Endometrial microvascular endothelial cells (primary cell): ENCODE measurements around the gene RNF181. TPM values are rescaled to one million over a fixed set of nuclear protein-coding genes. Genes with fewer than 3 reads are reported as not detected.
"Not testable (repeated sequence)": the region's sequence is repeated elsewhere in the genome, so short reads cannot be mapped to it uniquely, and the experiment has no call there.

Source experiments
- in situ Hi-C: cut with HindIII; loops from 2 replicates; pipeline ENCODE4 v1.10.0; 2017; ENCODE audit warnings: low sequenced_read_pairs, low pct_unique_long_range_greater_than_20kb; ENCODE audit errors: inconsistent ontology term
- total RNA-seq: library from RNA; depleted of rRNA; stranded (reverse); fragments of >200 nt; gene quantifications from one replicate; pipeline ENCODE4 v1.2.3, GENCODE V29; 2015; ENCODE audit errors: inconsistent ontology term

RNF181 gene
- total RNA-seq, 1 donor from 2014 or later, result 174 TPM

DNA sequence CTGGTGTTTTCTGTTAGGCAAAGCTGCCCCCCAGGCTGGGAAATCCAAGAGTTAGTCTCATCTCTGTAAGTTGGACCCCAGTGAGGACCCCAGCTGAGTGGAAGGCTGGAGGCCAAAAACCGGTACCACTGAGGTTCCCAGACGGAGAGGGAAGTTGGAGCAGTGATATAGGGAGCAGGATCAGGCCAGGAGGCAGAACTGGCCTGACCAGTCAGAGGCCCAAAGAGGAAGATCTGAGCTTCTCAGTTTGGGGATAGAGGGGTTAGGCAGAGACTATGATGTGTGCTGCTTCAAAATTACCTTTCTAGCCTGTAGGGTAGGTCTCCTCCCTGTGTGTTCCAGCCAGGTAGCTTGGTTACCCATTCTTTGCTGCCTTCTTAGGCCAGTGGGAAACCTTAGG is 4.6 kb upstream of the RNF181 start:
- in situ Hi-C loops, result no loop called here

DNA sequence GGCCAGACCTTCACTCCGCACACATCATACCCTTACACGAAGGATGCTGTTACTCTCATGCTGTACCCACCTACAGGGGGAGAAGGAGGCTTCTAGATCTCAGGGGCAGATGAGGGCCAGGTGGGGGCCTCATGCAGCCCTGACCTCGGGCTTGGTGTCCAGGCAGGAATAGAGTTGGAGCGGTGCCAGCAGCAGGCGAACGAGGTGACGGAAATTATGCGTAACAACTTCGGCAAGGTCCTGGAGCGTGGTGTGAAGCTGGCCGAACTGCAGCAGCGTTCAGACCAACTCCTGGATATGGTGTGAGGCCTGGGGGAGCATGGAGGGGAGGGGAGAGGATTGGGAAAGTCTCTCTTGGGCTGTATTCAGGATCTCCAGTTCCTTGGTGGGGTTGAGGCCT is 4.0 kb upstream of the RNF181 start:
- in situ Hi-C loops, result no loop called here

DNA sequence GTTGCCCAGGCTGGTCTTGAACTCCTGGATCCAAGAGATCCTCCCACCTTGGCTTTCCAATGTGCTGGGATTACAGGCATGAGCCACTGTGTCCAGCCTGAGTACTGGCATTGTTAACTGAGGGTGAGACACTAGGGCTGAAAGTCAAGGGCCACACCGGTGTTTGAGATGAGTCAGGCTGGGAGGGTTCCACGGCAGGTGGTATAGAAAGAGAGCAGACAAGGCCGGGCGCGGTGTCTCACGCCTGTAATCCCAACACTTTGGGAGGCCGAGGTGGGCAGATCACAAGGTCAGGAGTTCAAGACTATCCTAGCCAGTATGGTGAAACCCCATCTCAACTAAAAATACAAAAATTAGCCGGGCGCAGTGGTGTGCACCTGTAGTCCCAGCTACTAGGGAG is 3.2 kb upstream of the RNF181 start:
- in situ Hi-C loops, result not testable (repeated sequence)

DNA sequence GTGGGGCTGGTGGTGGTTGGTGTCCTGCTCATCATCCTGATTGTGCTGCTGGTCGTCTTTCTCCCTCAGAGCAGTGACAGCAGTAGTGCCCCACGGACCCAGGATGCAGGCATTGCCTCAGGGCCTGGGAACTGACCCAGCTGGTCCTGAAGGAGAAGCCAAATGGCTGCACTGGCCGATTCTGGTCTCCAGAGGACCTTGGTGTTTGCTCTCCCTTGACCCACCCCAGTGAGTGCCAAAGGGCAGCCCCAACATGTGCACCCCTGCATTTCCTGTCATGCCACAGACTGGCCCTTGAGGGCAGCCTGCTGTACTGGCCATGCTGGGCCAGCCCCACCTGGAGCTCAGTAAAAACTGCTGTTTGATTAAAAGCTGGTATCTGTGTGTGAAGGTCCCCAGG is 2.5 kb upstream of the RNF181 start:
- in situ Hi-C loops, result no loop called here

DNA sequence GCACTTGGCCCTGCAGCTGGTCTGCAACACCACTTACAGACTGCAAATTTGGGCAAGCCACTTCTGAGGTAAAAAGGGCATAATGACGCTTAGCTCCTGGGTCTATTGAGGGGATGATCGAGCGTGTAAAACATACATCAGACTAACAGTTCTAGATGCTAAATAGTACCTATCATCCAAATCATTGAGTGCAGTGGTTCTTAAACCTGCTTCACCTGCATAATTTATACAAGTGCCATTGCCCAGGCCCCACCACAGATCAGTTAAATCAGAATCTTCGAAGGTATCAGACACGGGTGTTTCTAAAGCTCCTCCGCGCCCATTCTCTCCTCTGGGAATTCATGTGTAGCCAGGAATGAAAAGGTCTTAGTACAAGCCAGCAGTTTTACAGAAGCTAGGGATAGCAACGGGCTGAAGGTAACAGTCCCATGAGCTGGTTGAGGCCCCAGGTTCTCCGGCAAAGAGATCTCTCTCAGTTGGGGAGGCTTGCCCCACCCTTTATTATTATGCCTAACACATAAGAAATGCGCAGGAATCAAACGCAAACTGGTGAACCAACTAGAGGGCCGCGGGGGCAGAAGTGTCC is 737 bp upstream of the RNF181 start:
- in situ Hi-C loops, result no loop called here

DNA sequence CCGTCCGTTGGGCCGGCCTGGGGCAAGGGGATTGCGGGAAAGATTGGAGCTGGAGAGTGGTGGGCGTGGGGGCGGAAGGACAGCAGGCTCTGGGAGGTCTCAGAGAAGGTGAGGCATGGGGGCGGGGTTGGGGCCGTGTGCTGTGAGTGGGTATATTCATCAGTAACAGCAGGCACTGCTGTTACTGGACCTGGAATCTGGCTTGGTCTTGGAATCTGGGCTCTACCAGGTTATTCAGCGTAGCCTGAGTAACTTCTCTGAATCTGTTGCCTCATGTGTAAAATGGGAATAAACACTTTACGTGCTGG is 435 bp downstream of the RNF181 start:
- in situ Hi-C loops, result no loop called here

DNA sequence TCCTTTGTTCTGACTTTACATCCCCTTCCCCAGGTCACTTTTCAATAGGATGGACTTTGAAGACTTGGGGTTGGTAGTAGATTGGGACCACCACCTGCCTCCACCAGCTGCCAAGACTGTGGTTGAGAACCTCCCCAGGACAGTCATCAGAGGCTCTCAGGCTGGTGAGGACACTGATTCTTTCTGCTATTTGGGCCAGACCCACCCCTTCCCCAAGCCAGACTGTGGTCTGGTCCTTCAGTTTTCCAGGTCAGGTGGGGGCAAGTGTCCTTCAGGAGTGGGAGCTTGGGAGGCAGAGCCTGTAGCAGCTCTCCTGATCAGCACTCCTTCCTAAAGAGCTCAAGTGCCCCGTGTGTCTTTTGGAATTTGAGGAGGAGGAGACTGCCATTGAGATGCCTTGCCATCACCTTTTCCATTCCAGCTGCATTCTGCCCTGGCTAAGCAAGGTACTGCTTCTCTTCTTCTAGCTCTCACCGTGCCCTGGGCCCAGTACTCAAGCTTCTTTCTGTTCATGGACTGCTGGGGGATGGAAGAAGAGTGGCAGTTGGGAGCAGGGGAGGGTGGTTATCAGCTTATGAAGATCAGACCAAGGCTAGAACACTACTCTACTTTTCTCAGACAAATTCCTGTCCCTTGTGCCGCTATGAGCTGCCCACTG is 1.1 kb downstream of the RNF181 start:
- in situ Hi-C loops, result no loop called here

DNA sequence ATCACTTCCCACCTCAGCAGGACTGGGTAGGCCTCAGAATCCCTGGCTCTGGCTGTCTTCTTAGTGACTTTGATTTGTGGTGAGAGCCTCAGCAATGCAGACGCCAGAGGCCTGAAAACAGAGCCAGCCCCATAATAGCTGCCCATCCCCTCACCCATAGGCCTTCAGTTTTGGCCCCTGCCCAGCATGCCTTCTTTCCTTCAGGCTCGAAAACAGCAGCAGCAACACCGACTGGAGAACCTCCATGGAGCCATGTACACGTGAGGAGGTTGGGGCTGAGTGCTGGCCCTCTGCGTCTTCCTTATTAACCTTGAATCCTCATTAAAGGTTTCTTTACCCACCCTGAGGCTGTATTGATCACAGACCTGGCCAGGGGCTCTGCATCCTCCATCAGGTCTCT is 1.7 kb downstream of the RNF181 start:
- in situ Hi-C loops, result no loop called here

DNA sequence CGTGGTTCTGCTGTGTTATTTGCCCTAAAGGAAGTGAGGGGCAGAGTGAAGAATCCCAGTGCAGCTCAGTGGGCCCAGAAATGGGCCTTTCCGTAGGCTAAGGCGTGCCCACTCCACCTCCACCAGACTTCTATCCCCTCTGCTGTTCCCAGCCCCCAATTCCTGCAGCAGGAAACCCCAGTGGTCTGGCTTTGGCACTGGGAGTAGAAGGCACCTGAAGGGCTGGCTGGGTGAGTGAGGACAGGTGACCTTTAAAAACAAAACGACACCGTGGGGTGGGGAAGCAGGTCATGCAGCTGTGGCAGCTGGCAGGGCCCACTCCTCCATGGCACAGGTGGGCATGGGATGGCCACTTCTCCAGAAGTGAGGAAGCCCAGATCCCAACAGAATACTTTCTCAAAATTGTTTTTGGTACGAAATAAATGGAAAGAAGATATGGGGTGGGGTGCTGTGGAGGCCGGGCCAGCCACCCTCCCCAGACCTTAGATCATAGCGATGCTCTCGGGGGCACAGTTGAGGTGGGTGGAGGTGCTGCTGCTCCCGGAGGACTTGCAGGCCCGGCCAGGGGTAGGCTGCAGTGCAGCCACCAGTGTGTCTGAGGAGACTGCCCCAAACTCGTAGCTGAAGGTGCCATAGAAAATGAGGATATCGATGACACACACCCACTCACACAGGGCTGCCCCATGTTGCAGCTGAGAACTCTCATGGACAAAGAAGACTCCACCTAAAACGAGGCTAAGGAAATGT is 3.2 kb downstream of the RNF181 start:
- in situ Hi-C loops, result no loop called here

DNA sequence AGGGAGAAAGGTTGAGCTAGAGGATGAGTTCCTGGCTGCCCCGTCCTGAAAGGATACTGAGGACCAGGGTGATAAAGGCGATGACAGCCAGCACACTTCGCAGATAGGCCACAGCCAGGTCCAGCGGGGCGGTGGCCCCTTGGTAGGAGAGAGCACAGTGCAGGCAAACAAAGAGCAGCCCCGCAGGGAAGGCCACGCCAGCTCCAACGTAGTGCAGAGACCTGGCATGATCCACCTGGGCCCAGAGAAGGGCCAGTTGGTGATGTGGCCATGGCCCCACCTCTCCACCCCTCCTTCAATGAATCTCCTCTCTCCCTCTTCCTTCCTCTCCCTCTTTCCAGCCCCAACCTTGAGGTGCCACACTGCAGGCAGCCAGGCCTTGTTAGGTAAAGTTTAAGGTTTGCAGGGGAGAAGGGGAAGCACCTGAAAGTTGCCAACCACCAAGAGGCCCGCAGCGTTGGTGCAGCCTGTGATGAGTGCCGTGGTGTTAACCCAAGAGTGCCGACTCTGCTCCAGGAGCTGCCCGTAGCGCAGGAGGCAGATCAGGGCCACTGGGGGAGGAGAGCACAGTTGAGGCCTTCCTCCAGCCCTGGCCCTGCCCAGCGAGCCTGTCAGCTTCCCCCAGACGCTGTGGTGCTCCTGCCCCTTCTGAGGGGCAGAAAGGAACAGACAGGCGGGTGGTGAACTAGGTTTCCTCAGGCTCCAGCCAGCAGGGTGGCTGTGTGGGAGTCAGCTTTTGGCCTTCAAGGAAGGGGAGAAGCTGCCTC is 4.1 kb downstream of the RNF181 start:
- in situ Hi-C loops, result no loop called here

DNA sequence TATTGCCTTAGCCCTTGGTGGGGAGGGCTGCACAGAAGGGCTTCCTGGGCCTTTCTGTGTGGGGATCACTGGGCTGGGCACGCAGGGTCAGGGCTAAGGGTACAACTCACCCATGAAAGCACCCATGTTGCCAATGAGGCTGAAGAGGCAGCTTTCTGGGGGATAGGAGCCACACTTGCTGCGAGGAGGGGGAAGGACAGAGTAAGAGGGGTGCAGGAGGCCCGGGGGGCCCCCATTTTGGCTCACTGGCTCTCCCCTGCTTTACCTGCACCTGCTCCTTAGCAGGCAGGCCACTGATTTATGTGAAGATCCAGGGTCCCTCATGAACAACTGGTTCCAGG is 4.7 kb downstream of the RNF181 start:
- in situ Hi-C loops, result no loop called here

DNA sequence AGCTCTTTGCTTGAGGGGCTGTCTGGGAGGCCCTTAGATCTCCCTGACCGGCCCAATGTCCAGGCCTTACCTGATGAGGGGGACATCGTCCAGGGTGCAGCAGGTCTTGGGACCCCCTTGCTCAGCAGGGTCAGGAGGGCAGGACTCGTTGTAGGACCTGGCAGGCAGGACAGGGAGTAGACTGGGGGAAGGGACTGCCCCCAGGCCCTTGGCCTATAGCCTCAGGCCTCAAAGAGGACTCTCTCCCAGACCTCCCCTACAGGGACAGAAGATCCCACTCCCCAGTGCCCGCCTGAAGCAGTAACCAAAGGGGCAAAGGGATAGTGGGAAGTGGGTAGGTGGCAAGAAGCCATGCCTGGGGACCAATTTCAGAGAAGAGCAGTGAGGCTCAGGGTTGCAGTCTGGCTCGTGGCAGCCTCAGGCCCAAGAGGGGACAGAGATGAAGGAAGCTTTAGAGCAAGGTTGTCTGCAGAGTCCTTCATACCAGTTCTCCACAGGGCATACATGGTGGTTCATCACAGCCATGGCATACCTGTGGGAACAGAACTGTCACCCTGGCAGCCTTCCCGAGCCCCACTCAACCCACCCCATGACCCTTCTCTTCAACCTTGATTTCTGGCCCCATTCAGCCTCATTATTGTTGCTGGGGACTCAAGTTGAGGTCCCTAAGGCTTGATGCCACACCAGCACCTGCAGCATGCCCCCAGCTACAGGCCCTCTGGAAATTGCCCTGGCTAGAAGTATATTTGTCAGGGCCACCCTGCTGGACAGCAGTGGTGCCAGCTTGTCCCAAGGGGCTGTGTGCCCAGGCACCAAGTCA is 5.6 kb downstream of the RNF181 start:
- in situ Hi-C loops, result no loop called here

DNA sequence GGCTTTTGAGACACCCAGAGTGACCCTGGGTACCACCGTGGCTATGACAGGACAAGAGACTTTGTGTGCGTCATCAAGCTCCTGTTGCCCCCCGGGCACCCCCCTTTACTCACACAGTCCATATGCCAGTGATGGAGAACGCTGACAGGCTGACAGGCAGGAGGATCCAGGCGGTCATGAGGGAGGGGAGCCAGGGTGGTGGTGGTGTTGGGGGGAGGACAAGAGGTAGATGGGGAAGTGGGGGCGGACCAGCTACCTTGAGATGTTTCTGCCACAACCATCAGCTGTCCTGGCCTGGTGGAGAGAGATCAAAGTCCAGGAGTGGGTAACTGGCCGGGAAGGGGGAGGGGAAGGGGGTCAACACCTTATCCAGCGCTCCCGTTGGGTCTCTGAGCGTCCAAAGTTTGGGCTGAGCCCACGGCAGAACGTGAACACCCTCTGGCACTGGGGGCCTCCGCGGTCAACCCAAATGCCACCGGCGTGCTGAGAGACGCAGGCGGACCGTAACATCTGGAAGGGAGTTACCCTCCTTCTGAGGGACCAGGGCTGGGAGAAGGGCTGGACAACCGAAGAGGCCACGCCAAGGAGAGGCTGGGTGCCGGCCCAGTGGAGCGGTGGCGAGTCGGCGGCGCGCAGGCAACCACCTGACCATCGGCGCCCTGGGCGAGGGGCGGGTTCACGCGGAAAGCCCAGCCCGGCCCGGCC is 6.4 kb downstream of the RNF181 start:
- in situ Hi-C loops, result no loop called here

DNA sequence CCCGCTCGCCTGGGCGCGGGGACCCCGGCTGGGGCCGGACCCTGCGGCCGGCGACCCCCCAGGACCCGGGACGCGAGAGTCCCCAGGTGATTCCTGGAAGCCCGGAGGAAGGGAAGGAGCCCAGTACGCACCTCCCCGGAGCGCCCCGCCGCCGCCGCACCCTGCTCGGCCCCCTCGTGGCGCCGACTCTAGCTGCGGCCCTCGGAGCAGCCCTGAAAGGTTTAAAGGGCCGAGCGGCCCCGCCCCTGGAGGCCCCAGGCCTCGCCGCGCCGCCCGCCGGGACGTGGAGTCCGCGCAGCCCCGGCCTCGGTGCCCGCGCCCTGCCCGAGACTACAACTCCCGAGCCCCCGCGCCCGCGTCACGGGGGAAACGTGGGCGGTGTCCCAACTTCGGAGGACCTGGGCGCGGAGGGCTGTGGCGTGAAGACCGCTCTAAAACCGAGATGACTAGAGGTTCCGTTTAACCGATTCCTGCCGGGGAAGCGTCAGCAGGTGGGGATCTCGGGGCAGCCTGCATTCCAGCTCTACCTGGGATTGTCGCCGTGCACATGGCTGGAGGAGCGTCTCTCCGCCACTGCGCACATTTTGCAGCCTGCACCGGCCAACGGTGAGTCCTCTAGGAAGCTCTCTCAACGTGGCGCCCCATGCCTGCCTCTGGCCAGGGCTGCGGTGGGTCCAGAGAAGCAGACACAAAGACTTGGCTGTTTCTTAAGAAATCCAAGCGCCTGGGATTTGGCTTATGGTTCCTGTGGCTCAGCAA is 7.1 kb downstream of the RNF181 start, which contains the start of gene TMEM150A:
Gene TMEM150A, minus strand, starts transcription at position 223 of the 759 bp plus-strand sequence. CDS start 750 bp downstream, outside the sequence.
- in situ Hi-C loops, result no loop called here

DNA sequence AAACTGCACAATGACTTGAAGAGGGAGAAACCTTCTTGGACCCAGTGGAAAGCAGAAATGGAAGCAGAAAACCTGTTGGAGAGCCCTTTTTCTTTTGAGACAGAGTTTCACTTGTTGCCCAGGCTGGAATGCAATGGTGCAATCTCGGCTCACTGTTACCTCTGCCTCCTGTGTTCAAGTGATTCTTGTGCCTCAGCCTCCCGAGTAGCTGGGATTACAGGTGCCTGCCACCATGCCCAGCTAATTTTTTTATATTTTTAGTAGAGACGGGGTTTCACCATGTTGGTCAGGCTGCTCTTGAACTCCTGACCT is 8.5 kb downstream of the RNF181 start:
- in situ Hi-C loops, result not testable (repeated sequence)

DNA sequence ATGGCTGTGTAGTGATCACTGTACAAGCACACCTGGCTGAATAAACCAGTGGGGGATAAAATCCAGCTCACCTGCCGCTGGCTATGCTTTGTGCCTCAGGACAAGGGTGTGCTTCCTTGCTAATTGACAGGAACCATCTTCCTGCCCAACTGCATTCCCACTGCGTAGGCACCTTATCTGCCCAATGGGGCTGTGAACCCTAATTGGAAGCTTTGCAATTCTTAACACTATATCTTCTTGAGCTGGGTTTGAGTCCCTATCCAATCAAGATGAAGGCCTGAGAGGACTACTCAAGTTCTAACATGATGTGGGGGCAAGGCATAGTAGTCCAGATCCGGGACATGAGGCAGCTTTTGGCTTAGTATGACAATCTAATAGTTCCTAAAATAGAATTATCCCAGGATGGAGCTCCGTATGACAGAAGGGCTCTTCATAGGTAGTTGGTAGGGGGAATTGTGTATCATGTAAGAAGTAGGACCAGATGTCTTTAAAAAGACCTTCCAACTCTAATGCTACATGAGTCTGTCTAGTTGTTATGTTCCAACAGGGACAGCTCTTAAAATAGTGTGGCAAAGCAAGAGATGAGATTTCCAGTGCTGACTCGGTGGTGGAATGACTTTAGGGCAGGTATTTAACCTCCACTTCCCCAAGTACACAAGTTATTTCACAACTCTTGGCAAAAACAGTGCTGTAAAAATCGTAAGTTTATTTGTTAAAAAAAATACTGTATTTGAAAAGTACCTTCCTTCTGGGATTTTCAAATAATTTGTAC is 9.2 kb downstream of the RNF181 start:
- in situ Hi-C loops, result no loop called here

DNA sequence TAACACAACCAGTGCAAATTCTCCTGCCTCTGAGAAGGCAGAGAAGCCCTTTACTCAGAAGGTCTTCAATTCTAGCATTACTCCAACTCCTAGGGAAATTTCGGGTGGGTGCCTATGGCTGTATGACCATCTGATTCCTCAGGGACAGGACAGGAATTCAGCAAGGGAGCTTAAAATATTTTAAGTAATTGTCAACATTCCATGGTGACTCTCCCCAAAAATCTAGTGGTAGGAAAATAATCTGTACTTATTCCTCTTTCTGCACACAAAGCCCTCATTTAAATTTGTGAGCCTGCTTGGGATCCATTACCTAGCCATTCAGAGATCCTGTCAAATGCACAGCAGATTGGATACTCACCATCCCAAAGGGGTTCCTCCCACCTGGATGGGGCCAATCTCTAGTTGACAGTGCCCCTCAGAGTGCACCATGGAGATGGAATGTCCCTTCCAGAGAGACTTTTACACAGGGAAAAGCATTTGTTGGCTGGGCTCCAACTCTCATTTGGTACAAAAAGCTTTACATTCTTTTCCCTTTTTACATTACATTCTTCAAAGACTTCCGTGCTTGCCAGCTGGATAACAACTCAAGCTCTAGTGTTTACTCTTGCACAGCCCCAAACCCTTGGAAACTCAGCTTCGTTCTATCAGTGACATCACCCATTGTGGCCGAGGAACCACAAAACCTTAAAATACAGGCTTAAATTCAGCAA is 10.0 kb downstream of the RNF181 start:
- in situ Hi-C loops, result no loop called here
